ENCODE data around the gene POLG2. TPM values are rescaled to one million over a fixed set of nuclear protein-coding genes. Genes with fewer than 3 reads are reported as not detected.

Gene POLG2
- total and polyA plus RNA-seq, 2 of the 8 experiments (the other 6 are each of a cell fraction or from before 2014, with no cell fraction given), result 9.7 to 34.3 TPM

DNA sequence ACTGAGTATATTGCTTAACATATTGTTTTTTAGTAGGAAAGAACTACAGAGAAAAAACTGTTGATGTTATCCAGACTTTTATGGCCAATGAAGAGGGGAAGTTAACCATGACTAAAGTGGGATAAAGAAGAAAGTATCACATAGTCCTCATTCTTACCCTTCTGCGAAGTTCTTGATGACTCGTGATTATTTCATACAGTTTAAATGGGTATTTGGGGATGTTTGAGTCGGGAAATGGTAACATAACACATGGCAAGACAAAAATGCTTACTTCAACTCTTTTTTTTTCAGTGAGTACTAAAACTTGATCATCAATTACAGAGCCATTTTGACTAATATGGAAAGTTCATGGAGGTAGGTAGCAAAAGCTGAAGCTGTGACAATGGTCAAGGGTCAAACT is 4.9 kb downstream of the POLG2 start:
- H2BK20ac ChIP-seq (ENCODE audit: low read length), result no peak overlapping the region
- no peak overlapping the region for H2BK15ac ChIP-seq (ENCODE audit: low read length)
- DNase-seq (ENCODE audit: low read depth in 1 of 2, low spot score in 2 of 2), result no peak
- peaks cover 0 to 3% of the 10 kb centered on the region in 2 experiments for H4K20me1 ChIP-seq (replicated peaks in 1 of 2; ENCODE audit: control insufficient read depth in 1 of 2, insufficient read depth in 2 of 2, low read length in 2 of 2)
- H3K23ac ChIP-seq (ENCODE audit: insufficient read length), result no peak overlapping the region
- H3K27ac ChIP-seq (ENCODE audit: low read depth, low read length), result no peak overlapping the region
- H3K27me3 ChIP-seq (replicated peaks in 1 of 4; ENCODE audit: control insufficient read depth in 3 of 4, extremely low read depth in 1 of 4, insufficient read depth in 3 of 4, low read length in 3 of 4), result no peaks in the 10 kb centered on the region
- peaks cover 4% of the 10 kb centered on the region for H3K23me2 ChIP-seq (ENCODE audit: low read depth, low read length)
- no peak overlapping the region for H3K56ac ChIP-seq (replicated peaks; ENCODE audit: insufficient read length, low read depth, low read length)
- peaks cover 9% of the 10 kb centered on the region for H3K79me1 ChIP-seq (ENCODE audit: low read depth, low read length)
- POLR2A ChIA-PET (ENCODE audit: partially characterized antibody), result interaction anchor here (1.2 to 11.8 kb wide), 2 partner anchors 13 to 170 kb away, joined by 3 to 320 read pairs; partner anchors contain the start of genes CEP95, DDX5 and SMURF2
- no peak overlapping the region for H4K5ac ChIP-seq (ENCODE audit: insufficient read length, low read depth, low read length)
- 96% methylated on average over 3 of the region's 3 CpGs; no CpG with 5 or more reads in 1 of the 2 experiments for WGBS, 2 experiments (ENCODE audit: extremely low coverage in 1 of 2, insufficient coverage in 1 of 2, insufficient read length in 1 of 2, insufficient replicate concordance in 2 of 2, low coverage in 1 of 2, low lambda C conversion rate in 2 of 2, missing lambda C conversion rate in 1 of 2)
- no peak for FAIRE-seq
- H3K14ac ChIP-seq (ENCODE audit: insufficient read length), result no peak overlapping the region
- H3K36me3 ChIP-seq (ENCODE audit: control insufficient read depth in 2 of 4, insufficient read depth in 4 of 4, low read length in 3 of 4), result peaks cover 11 to 60% (median 38%) of the 10 kb centered on the region in 4 experiments
- no peak overlapping the region for H3K18ac ChIP-seq (ENCODE audit: extremely low read depth, low read length)
- H3K4me1 ChIP-seq (replicated peaks in 1 of 4; ENCODE audit: control insufficient read depth in 3 of 4, insufficient read depth in 4 of 4, low read length in 3 of 4), result peaks cover 0 to 3% (median 0%) of the 10 kb centered on the region in 4 experiments; a peak in 1 of 7 replicates
- no peak overlapping the region for H3K4me3 ChIP-seq (ENCODE audit: extremely low read depth in 1 of 4, insufficient read depth in 2 of 4, low read depth in 3 of 4, low read length in 4 of 4)
- H2BK120ac ChIP-seq (replicated peaks; ENCODE audit: low read depth, low read length), result no peak overlapping the region
- no peak overlapping the region for H2AFZ ChIP-seq (ENCODE audit: low read length)
- no peak overlapping the region for H3K4ac ChIP-seq (replicated peaks; ENCODE audit: insufficient read length, low read depth, low read length)
- no peak overlapping the region for H2BK5ac ChIP-seq (ENCODE audit: low read depth, low read length)
- H3K79me2 ChIP-seq (ENCODE audit: control insufficient read depth in 1 of 2, insufficient read depth in 2 of 2, low read length in 2 of 2), result peaks cover 7 to 36% of the 10 kb centered on the region in 2 experiments; a peak in 3 of 4 replicates
- H2BK12ac ChIP-seq (ENCODE audit: low read depth, low read length), result no peak overlapping the region
- no peak overlapping the region for H3K9ac ChIP-seq (replicated peaks in 1 of 4; ENCODE audit: extremely low read depth in 1 of 4, low read depth in 3 of 4, low read length in 3 of 4)
- peaks cover 0 to 2% of the 10 kb centered on the region in 2 experiments; a peak in 1 of 4 replicates for H3K9me3 ChIP-seq (ENCODE audit: insufficient read depth in 2 of 2, low read depth in 1 of 2, low read length in 1 of 2)
- no peak overlapping the region for H3K4me2 ChIP-seq (ENCODE audit: insufficient read depth in 1 of 2, low read depth in 2 of 2, low read length in 2 of 2)
- no peak overlapping the region for H4K91ac ChIP-seq (replicated peaks; ENCODE audit: insufficient read length, low read length)
- no peak overlapping the region for H2AK5ac ChIP-seq (ENCODE audit: low read depth, low read length)
- H4K8ac ChIP-seq (ENCODE audit: extremely low read depth, insufficient read depth, low read length), result no peak overlapping the region
- TF ChIP-seq SUZ12 (IDR thresholded peaks at IDR 0.05; ENCODE audit: low read length), result no peak
- TF ChIP-seq EZH2 (IDR thresholded peaks at IDR 0.05; ENCODE audit: low read depth, low read length, severe bottlenecking), result no peak
- no peak for TF ChIP-seq SP1 (IDR thresholded peaks at IDR 0.05; ENCODE audit: low read depth, low read length)
- no peak for TF ChIP-seq TBP (IDR thresholded peaks at IDR 0.05; ENCODE audit: low read depth, low read length)
- TF ChIP-seq GABPA (IDR thresholded peaks at IDR 0.05; ENCODE audit: borderline replicate concordance, insufficient read depth, low read length), result no peak
- no peak for TF ChIP-seq SIN3A (conservative IDR thresholded peaks at IDR 0.05 in 1 of 2, IDR thresholded peaks at IDR 0.05 in 1 of 2; ENCODE audit: low read depth in 1 of 2, low read length in 2 of 2)
- TF ChIP-seq SP2 (IDR thresholded peaks at IDR 0.05; ENCODE audit: low read length), result no peak
- TF ChIP-seq TEAD4 (IDR thresholded peaks at IDR 0.05; ENCODE audit: low read depth, low read length), result no peak
- CTCF ChIA-PET (ENCODE audit: partially characterized antibody), result interaction anchor here (0.6 to 6.0 kb wide), 18 partner anchors 9 to 162 kb away, joined by 3 to 112 read pairs (median 5); partner anchors contain the start of genes CEP95 and DDX5
